ENCODE data around the gene LRRC32. TPM values are rescaled to one million over a fixed set of nuclear protein-coding genes. Genes with fewer than 3 reads are reported as not detected.
A peak's percentile ranks its signal among the peaks of the same experiment; 100 is the strongest.

Gene LRRC32
- total RNA-seq, 1 experiment from 2014 or later = 0.27 TPM

DNA sequence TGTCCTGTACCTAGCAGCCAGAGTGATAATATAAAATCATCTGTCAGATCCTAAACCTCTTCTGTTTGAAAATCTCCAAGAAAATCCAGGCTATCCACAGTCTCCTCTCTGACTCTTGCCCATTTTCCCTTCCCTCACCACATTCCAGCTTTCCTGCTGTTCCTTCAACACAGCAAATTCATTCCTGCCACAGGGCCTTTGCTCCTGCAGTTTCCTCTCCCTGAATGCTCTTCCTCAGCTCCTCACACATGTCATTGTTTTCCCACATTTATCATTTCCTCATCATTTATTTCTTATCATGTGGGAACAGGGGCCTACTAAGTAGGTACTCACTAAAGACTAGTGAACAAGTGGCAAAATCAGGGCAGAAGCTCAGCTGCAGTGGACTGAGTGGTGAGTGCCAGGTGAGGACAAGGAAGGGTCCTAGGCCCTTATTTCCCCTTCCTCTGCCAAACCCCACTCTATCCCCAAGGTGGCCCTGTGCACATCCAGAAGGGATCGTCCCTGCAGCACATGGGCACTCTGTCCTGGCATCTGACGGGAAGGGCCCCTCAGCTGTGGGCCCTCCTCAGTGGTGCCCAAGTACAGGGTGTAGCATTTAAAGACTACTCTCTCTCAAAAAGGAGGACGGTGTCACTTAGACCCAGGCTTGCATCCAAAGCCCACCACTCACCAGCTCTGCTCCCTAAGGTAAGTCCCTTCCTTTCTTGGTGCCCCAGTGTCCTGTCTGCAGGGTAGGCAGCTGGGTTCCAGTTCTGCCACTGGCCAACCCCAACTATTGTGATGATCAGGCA, 2.0 kb downstream of the LRRC32 start:
- Histone ChIP-seq H3K27me3 (replicated peaks; ENCODE audit: control insufficient read depth, insufficient read depth, low read length) (no peaks in the 10 kb centered on the region), H3K4me1 (peaks cover 9% of the 10 kb centered on the region), H3K9me3 (no peaks in the 10 kb centered on the region), H3K36me3 (ENCODE audit: control insufficient read depth, insufficient read depth, low read length) (no peaks in the 10 kb centered on the region), H3K4me3 (ENCODE audit: low read depth, low read length) (no peak overlapping the region)
- intact Hi-C loops (cut with micrococcal nuclease; ENCODE audit: unreplicated experiment) = no loop called here
- no peak for DNase-seq
- Mint-ChIP-seq H3K4me1 (ENCODE audit: low read depth, unreplicated experiment) (no peaks in the 10 kb centered on the region), H3K36me3 (ENCODE audit: insufficient read depth, unreplicated experiment) (no peaks in the 10 kb centered on the region), H3K9me3 (ENCODE audit: unreplicated experiment) (no peaks in the 10 kb centered on the region), H3K4me3 (ENCODE audit: unreplicated experiment) (no peak overlapping the region), H3K27ac (ENCODE audit: unreplicated experiment) (no peak overlapping the region), H3K27me3 (ENCODE audit: insufficient read depth, unreplicated experiment) (peaks cover 3% of the 10 kb centered on the region)
- ChIA-PET CTCF (interaction anchor here (0.8 kb wide), 1 partner anchor 460 kb away, joined by 3 read pairs; no protein-coding TSS in a partner anchor), POLR2A (no interaction called here)
- no TSS peak for BruUV-seq (replicated peaks)
- TF ChIP-seq, protein P1, sequence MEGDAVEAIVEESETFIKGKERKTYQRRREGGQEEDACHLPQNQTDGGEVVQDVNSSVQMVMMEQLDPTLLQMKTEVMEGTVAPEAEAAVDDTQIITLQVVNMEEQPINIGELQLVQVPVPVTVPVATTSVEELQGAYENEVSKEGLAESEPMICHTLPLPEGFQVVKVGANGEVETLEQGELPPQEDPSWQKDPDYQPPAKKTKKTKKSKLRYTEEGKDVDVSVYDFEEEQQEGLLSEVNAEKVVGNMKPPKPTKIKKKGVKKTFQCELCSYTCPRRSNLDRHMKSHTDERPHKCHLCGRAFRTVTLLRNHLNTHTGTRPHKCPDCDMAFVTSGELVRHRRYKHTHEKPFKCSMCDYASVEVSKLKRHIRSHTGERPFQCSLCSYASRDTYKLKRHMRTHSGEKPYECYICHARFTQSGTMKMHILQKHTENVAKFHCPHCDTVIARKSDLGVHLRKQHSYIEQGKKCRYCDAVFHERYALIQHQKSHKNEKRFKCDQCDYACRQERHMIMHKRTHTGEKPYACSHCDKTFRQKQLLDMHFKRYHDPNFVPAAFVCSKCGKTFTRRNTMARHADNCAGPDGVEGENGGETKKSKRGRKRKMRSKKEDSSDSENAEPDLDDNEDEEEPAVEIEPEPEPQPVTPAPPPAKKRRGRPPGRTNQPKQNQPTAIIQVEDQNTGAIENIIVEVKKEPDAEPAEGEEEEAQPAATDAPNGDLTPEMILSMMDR (IDR thresholded peaks at IDR 0.05; ENCODE audit: insufficient read depth in 1 of 2, low read depth in 1 of 2, low read length in 1 of 2, severe bottlenecking in 1 of 2, unreplicated experiment in 1 of 2) = no peak

DNA sequence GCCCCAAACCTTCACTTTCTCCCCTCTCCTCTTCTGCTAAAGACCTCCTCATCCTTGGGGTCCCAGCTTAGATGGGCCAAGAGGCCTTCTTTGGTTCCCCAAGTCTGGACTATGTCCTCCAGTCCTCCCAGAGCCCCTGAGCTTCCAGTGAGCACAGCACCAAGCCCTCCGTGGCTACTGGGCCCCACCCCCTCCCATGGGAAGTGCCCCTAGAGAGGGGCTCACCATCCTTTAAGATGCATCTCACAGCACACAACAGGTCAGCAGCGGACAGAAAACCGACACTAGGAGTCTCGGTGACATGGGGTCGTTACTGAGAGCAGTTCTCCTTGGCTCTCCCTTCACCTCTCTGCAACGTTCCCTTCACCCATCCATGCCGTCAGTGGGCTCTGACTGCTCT, 2.7 kb downstream of the LRRC32 start:
- no peaks in the 10 kb centered on the region for H3K9me3 Mint-ChIP-seq (ENCODE audit: unreplicated experiment)
- BruUV-seq (replicated peaks) = no TSS peak

DNA sequence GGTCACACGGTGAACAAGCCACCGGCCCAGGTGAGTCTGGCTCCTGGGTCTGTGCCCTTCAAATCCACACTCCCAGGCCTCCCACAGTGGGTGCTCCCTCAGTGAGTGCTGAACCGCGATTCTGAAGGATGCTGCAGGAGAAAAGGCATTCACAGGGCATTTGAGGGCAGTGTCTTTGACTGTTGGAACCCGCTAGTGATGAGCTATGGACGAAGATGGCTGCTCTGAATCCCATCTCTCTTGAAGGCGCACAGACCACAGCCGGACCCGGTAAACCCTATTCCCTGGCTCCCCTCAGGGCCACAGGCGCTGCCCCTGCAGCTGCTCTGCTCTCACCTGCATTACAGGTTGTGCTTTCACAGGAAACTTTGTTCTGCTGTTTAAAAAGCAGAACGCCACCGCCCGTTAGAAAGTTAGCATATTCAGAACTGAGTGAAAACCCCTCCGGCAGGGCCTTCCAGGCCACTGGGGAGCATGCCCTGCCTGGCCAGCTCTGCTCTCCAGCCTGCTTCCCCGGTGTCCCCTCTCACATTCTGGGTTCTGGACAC, 3.2 kb downstream of the LRRC32 start:
- Histone ChIP-seq H3K27me3 (replicated peaks; ENCODE audit: control insufficient read depth, insufficient read depth, low read length) (no peaks in the 10 kb centered on the region), H3K4me3 (ENCODE audit: low read depth, low read length) (no peak overlapping the region), H3K9me3 (no peaks in the 10 kb centered on the region), H3K36me3 (ENCODE audit: control insufficient read depth, insufficient read depth, low read length) (no peaks in the 10 kb centered on the region), H3K4me1 (peaks cover 9% of the 10 kb centered on the region)
- Mint-ChIP-seq H3K27me3 (ENCODE audit: insufficient read depth, unreplicated experiment) (peaks cover 3% of the 10 kb centered on the region), H3K9me3 (ENCODE audit: unreplicated experiment) (no peaks in the 10 kb centered on the region), H3K27ac (ENCODE audit: unreplicated experiment) (no peak overlapping the region), H3K36me3 (ENCODE audit: insufficient read depth, unreplicated experiment) (no peaks in the 10 kb centered on the region), H3K4me3 (ENCODE audit: unreplicated experiment) (no peak overlapping the region), H3K4me1 (ENCODE audit: low read depth, unreplicated experiment) (no peaks in the 10 kb centered on the region)
- DNase-seq = peak in 1 of 2 experiments; percentile 20
- TF ChIP-seq, protein P1 (IDR thresholded peaks at IDR 0.05; ENCODE audit: insufficient read depth in 1 of 2, low read depth in 1 of 2, low read length in 1 of 2, severe bottlenecking in 1 of 2, unreplicated experiment in 1 of 2) = no peak
- POLR2A ChIA-PET = no interaction called here
- BruUV-seq (replicated peaks) = no TSS peak
- CTCF ChIA-PET = interaction anchor here (0.6 kb wide), 1 partner anchor 95 kb away, joined by 4 read pairs; no protein-coding TSS in a partner anchor
- intact Hi-C loops (cut with micrococcal nuclease; ENCODE audit: unreplicated experiment) = no loop called here

More for the DNA sequence above, 2.7 kb downstream of the LRRC32 start:
- H3K36me3 ChIP-seq (ENCODE audit: control insufficient read depth, insufficient read depth, low read length) = no peaks in the 10 kb centered on the region
- H3K4me1 ChIP-seq = peaks cover 9% of the 10 kb centered on the region
- intact Hi-C loops (cut with micrococcal nuclease; ENCODE audit: unreplicated experiment) = no loop called here
- TF ChIP-seq, protein P1 (IDR thresholded peaks at IDR 0.05; ENCODE audit: insufficient read depth in 1 of 2, low read depth in 1 of 2, low read length in 1 of 2, severe bottlenecking in 1 of 2, unreplicated experiment in 1 of 2) = no peak
- no peaks in the 10 kb centered on the region for H3K27me3 ChIP-seq (replicated peaks; ENCODE audit: control insufficient read depth, insufficient read depth, low read length)
- Mint-ChIP-seq H3K4me3 (ENCODE audit: unreplicated experiment) (no peak overlapping the region), H3K27me3 (ENCODE audit: insufficient read depth, unreplicated experiment) (peaks cover 3% of the 10 kb centered on the region), H3K4me1 (ENCODE audit: low read depth, unreplicated experiment) (no peaks in the 10 kb centered on the region), H3K27ac (ENCODE audit: unreplicated experiment) (no peak overlapping the region), H3K36me3 (ENCODE audit: insufficient read depth, unreplicated experiment) (no peaks in the 10 kb centered on the region)
- no peak for DNase-seq
- no peaks in the 10 kb centered on the region for H3K9me3 ChIP-seq
- POLR2A ChIA-PET = no interaction called here
- CTCF ChIA-PET = interaction anchor here (0.6 kb wide), 1 partner anchor 96 kb away, joined by 4 read pairs; no protein-coding TSS in a partner anchor
- no peak overlapping the region for H3K4me3 ChIP-seq (ENCODE audit: low read depth, low read length)

Data from Caco-2 (cell line).